A673 (cell line): Measurements from ENCODE around the gene SATB2. TPM values are rescaled to one million over a fixed set of nuclear protein-coding genes. Genes with fewer than 3 reads are reported as not detected.
A peak's percentile ranks its signal among the peaks of the same experiment; 100 is the strongest.

ENCODE experiments used
- BruUV-seq: library from RNA; stranded (reverse); fragments of 400-500 nt; replicated peaks from 2 replicates; lab custom pipeline; 2021; lab: Mats Ljungman, UMichigan
- CTCF ChIA-PET: fragments of 300-600 bp; sonication (Branson Sonifier 250); formaldehyde crosslinking; loops from one replicate; lab custom pipeline; 2022; ENCODE audit warnings: antibody characterized with exemption; lab: Charles Lee
- POLR2A ChIA-PET: fragments of 300-600 bp; sonication (Branson Sonifier 250); formaldehyde crosslinking; loops from one replicate; lab custom pipeline; 2022; ENCODE audit warnings: antibody characterized with exemption; ENCODE audit not compliant: low non-redundant PET; lab: Charles Lee
- DNase-seq: peaks from one replicate; pipeline ENCODE4 v3.0.0-alpha.2; 2015; ENCODE audit warnings: low spot score
- H3K27ac ChIP-seq: fragments of 200-600 bp; sonication (generic); 2 replicates; pipeline ENCODE4 v1.5.1; 2016; ENCODE audit warnings: mixed run types, low read depth, mild to moderate bottlenecking, mixed read lengths, antibody characterized with exemption, low read length; ENCODE audit not compliant: poor library complexity, severe bottlenecking
- H3K27me3 ChIP-seq: fragments of 200-600 bp; sonication (generic); replicated peaks from 2 replicates; pipeline ENCODE4 v1.6.1; 2017; ENCODE audit warnings: mixed run types, low read depth, mild to moderate bottlenecking, mixed read lengths, antibody characterized with exemption, low read length; ENCODE audit not compliant: insufficient read depth, poor library complexity
- H3K36me3 ChIP-seq: fragments of 200-600 bp; sonication (generic); 2 replicates; pipeline ENCODE4 v1.6.1; 2016; ENCODE audit warnings: mixed run types, mild to moderate bottlenecking, mixed read lengths, antibody characterized with exemption, low read length; ENCODE audit not compliant: insufficient read depth, poor library complexity, severe bottlenecking
- H3K4me1 ChIP-seq: fragments of 200-600 bp; sonication (generic); 2 replicates; pipeline ENCODE4 v1.6.1; 2017; ENCODE audit warnings: mixed run types, mild to moderate bottlenecking, mixed read lengths, antibody characterized with exemption, low read length; ENCODE audit not compliant: insufficient read depth, poor library complexity, severe bottlenecking
- H3K4me3 ChIP-seq: fragments of 200-600 bp; sonication (generic); 2 replicates; pipeline ENCODE4 v1.5.1; 2016; ENCODE audit warnings: low read depth, mixed run types, mild to moderate bottlenecking, mixed read lengths, low read length; ENCODE audit not compliant: poor library complexity, severe bottlenecking
- H3K9me3 ChIP-seq: fragments of 200-600 bp; sonication (generic); 2 replicates; pipeline ENCODE4 v1.6.1; 2016; ENCODE audit warnings: mixed run types, low read depth, mild to moderate bottlenecking, mixed read lengths, antibody characterized with exemption, low read length; ENCODE audit not compliant: poor library complexity, severe bottlenecking
- EZH2 ChIP-seq: fragments of 200-600 bp; sonication (generic); IDR thresholded peaks from 2 replicates; pipeline ENCODE4 v1.6.1; 2017; ENCODE audit warnings: borderline replicate concordance, low read depth, mild to moderate bottlenecking, mixed read lengths, antibody characterized with exemption, low read length; ENCODE audit not compliant: poor library complexity, severe bottlenecking
- intact Hi-C: fragments of 100-400 bp; cut with micrococcal nuclease; formaldehyde crosslinking; loops from one replicate; pipeline ENCODE4 v1.10.0; 2022; ENCODE audit not compliant: unreplicated experiment
- total RNA-seq: library from RNA; stranded (reverse); gene quantifications from 2 replicates; pipeline ENCODE4 v1.2.3, GENCODE V29; 2021
- TF ChIP-seq, protein P1 (sequence below): fragments of 300-800, 200-600 bp; sonication (generic); conservative IDR thresholded peaks from 2 replicates; pipeline ENCODE4 v1.5.1; 2017; ENCODE audit warnings: low read depth, mild to moderate bottlenecking, antibody characterized with exemption, low read length, moderate library complexity, mixed read lengths

SATB2 gene
- total RNA-seq, 1 experiment from 2014 or later, result 23.2 TPM

DNA sequence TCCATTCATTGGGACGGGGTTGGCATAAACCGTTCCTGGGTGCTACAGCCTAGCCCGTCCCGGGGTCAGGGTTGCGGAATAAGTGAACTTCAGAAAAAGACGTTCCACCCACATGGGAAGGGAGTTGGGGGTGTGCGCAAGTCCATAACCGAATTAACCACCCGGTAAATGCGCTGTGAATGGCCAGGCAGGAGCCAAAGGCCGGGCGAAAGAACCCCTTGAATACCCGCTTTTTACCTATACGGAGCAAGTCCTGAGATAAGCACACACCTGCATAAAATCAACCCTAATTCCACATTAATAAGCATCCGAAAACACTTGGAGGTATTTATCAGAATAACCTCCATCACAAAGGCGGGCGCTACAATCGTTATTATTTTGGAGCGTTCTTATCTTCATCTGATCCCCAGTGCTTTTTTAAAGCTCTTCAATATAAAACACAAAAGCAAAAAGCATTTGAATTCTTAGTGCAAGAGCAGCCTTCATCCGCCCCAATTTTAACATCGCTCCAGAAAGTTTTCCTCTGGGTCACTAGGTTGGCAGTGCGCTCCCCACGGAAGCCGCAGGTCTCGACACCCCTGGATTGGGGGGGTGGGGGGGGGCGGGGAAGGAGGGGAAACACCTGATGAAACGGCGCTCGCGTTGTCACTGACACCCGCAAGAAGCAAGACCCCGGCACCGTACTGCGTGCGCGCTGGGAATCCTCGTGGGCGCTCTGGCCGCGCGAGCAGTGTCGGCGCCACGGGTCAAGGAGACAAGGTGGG lies 1.2 kb downstream of the SATB2 start:
- H3K27me3 ChIP-seq, result no peaks in the 10 kb centered on the region
- intact Hi-C loops, result loop anchor here (2.0 to 5.0 kb wide), 3 partner anchors 26 to 89 kb away; no protein-coding TSS in a partner anchor
- H3K4me3 ChIP-seq, result peak overlapping the region; percentile 91
- no peaks in the 10 kb centered on the region for H3K9me3 ChIP-seq
- ChIA-PET POLR2A (no interaction called here), CTCF (no interaction called here)
- no peaks in the 10 kb centered on the region for H3K36me3 ChIP-seq
- peak overlapping the region; percentile 52 for H3K27ac ChIP-seq
- peaks cover 36% of the 10 kb centered on the region for H3K4me1 ChIP-seq
- TSS peak; percentile 15 for BruUV-seq
- peak; percentile 24 for DNase-seq
- TF ChIP-seq EZH2, result no peak
- TF ChIP-seq, protein P1, sequence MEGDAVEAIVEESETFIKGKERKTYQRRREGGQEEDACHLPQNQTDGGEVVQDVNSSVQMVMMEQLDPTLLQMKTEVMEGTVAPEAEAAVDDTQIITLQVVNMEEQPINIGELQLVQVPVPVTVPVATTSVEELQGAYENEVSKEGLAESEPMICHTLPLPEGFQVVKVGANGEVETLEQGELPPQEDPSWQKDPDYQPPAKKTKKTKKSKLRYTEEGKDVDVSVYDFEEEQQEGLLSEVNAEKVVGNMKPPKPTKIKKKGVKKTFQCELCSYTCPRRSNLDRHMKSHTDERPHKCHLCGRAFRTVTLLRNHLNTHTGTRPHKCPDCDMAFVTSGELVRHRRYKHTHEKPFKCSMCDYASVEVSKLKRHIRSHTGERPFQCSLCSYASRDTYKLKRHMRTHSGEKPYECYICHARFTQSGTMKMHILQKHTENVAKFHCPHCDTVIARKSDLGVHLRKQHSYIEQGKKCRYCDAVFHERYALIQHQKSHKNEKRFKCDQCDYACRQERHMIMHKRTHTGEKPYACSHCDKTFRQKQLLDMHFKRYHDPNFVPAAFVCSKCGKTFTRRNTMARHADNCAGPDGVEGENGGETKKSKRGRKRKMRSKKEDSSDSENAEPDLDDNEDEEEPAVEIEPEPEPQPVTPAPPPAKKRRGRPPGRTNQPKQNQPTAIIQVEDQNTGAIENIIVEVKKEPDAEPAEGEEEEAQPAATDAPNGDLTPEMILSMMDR, result no peak

DNA sequence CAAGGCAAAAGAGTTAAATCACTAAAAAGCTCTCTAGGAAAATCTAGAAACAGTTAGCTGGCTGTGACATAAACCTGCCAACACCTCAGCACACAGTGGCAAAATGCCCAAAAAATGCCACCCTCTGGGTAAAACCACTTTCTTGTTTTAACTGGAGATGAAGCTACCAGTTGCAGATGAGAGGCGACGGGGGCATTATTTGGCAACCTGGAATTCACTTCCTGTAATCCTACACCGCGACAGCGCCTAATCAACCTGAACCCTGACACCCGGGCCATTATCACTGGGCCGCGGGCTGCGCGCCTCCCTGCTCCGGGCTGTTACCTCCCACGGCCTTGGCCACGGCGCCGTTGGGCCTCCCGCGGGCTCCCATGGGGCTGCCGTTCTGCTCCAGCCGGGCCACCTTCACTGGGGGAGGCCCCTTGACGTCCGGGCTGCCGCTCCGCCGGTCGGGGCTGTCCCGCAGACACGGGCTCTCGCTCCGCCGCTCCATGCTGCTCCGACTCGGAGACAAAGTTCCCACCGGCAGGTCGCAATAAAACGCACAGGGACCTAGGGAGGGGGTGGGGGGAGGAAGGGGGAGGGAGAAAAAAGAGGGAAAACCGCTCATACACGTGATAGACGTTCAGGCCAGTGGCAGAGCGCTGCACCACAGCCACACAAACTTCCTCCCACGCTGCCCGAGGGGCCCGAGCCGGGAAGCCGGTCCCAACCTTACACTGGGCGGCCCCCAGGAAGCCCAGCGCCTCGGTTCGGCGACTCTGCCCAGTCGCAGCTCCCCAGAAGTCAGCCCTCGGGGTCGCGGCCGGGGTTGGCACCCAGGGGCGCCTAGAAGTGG lies 2.0 kb downstream of the SATB2 start:
- CTCF ChIA-PET, result no interaction called here
- Histone ChIP-seq H3K9me3 (no peaks in the 10 kb centered on the region), H3K36me3 (no peaks in the 10 kb centered on the region), H3K27ac (peak overlapping the region; percentile 52), H3K4me3 (peak overlapping the region; percentile 91), H3K4me1 (peaks cover 36% of the 10 kb centered on the region), H3K27me3 (no peaks in the 10 kb centered on the region)
- no TSS peak for BruUV-seq
- POLR2A ChIA-PET, result no interaction called here
- no peak for TF ChIP-seq EZH2
- TF ChIP-seq, protein P1, result no peak
- intact Hi-C loops, result loop anchor here (2.0 to 5.0 kb wide), 3 partner anchors 25 to 88 kb away; no protein-coding TSS in a partner anchor
- DNase-seq, result peak; percentile 79

DNA sequence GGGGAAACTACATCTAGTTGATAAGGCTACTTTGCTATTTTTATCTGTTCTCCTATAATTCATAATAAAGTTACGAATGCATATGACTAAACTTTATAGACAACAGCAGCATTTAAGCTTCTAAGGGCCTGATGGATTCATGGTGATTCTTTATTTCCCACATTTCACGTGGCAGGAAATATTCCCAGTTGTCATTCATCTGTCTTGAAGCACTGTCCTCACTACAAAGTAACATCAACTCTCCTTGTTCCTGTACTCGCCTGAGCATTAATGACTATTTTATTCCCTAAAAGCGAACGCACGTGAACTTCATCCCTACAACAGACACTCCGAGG lies 2.6 kb downstream of the SATB2 start:
- CTCF ChIA-PET, result no interaction called here
- DNase-seq, result no peak
- H3K27me3 ChIP-seq, result no peaks in the 10 kb centered on the region
- H3K4me3 ChIP-seq, result peak overlapping the region; percentile 91
- intact Hi-C loops, result loop anchor here (5.0 kb wide), 2 partner anchors 53 to 88 kb away; no protein-coding TSS in a partner anchor
- H3K9me3 ChIP-seq, result no peaks in the 10 kb centered on the region
- POLR2A ChIA-PET, result no interaction called here
- no peak for TF ChIP-seq EZH2
- TF ChIP-seq, protein P1, result no peak
- H3K4me1 ChIP-seq, result peaks cover 32% of the 10 kb centered on the region
- H3K27ac ChIP-seq, result peak overlapping the region; percentile 52
- no peaks in the 10 kb centered on the region for H3K36me3 ChIP-seq
- TSS peak; percentile 13 for BruUV-seq
